Measurements from ENCODE around the gene VEGFC.

The VEGFC gene

GRCh38 chr4:176760471-176760870 is 32.3 kb downstream of the VEGFC start:
- no peak for DNase-seq

- no peak for DNase-seq
Observed at GRCh38 chr4:176758731-176759130, 34.0 kb downstream of the VEGFC start.

GRCh38 chr4:176758323-176758722 is 34.4 kb downstream of the VEGFC start:
- no peak for DNase-seq

GRCh38 chr4:176755613-176756012 is 37.1 kb downstream of the VEGFC start:
- DNase-seq, result no peak

GRCh38 chr4:176755001-176755400 is 37.7 kb downstream of the VEGFC start:
- DNase-seq, result no peak

- no peak for DNase-seq
Observed at GRCh38 chr4:176753049-176753448, 39.7 kb downstream of the VEGFC start.

GRCh38 chr4:176752191-176752749 is 40.5 kb downstream of the VEGFC start:
- DNase-seq, result no peak

GRCh38 chr4:176751061-176751460 is 41.7 kb downstream of the VEGFC start:
- no peak for DNase-seq

GRCh38 chr4:176746846-176747245 is 45.9 kb downstream of the VEGFC start:
- no peak for DNase-seq

- DNase-seq, result no peak
Observed at GRCh38 chr4:176745902-176746301, 46.8 kb downstream of the VEGFC start.

GRCh38 chr4:176744091-176744490 is 48.6 kb downstream of the VEGFC start:
- no peak for DNase-seq

- DNase-seq, result no peak
Observed at GRCh38 chr4:176742211-176742610, 50.5 kb downstream of the VEGFC start.

GRCh38 chr4:176741253-176741652 is 51.5 kb downstream of the VEGFC start:
- DNase-seq, result no peak

- no peak for DNase-seq
Observed at GRCh38 chr4:176735300-176735699, 57.4 kb downstream of the VEGFC start.

GRCh38 chr4:176734461-176734860 is 58.3 kb downstream of the VEGFC start:
- no peak for DNase-seq

GRCh38 chr4:176729489-176729888 is 63.2 kb downstream of the VEGFC start:
- no peak for DNase-seq

- DNase-seq, result no peak
Observed at GRCh38 chr4:176726803-176727202, 65.9 kb downstream of the VEGFC start.

GRCh38 chr4:176721459-176721858 is 71.3 kb downstream of the VEGFC start:
- no peak for DNase-seq

- DNase-seq, result no peak
Observed at GRCh38 chr4:176718881-176719280, 73.8 kb downstream of the VEGFC start.

GRCh38 chr4:176717237-176717636 is 75.5 kb downstream of the VEGFC start:
- DNase-seq, result no peak

- DNase-seq, result no peak
Observed at GRCh38 chr4:176709417-176709816, 83.3 kb downstream of the VEGFC start.

- DNase-seq, result no peak
Observed at GRCh38 chr4:176708771-176709311, 83.9 kb downstream of the VEGFC start.

GRCh38 chr4:176690716-176691115 is 102.0 kb downstream of the VEGFC start:
- DNase-seq, result no peak

GRCh38 chr4:176680668-176681180 is 112.0 kb downstream of the VEGFC start:
- no peak for DNase-seq

GRCh38 chr4:176676901-176677300 is 115.8 kb downstream of the VEGFC start:
- DNase-seq, result no peak
